Measurements from ENCODE around the gene ZNF574. TPM values are rescaled to one million over a fixed set of nuclear protein-coding genes. Genes with fewer than 3 reads are reported as not detected.
A peak's percentile ranks its signal among the peaks of the same experiment; 100 is the strongest.

ZNF574 gene
- total and polyA plus RNA-seq, 2 donors (not counting 3 experiments of a cell fraction or from before 2014, with no cell fraction given): 13.6 to 15.3 TPM

DNA sequence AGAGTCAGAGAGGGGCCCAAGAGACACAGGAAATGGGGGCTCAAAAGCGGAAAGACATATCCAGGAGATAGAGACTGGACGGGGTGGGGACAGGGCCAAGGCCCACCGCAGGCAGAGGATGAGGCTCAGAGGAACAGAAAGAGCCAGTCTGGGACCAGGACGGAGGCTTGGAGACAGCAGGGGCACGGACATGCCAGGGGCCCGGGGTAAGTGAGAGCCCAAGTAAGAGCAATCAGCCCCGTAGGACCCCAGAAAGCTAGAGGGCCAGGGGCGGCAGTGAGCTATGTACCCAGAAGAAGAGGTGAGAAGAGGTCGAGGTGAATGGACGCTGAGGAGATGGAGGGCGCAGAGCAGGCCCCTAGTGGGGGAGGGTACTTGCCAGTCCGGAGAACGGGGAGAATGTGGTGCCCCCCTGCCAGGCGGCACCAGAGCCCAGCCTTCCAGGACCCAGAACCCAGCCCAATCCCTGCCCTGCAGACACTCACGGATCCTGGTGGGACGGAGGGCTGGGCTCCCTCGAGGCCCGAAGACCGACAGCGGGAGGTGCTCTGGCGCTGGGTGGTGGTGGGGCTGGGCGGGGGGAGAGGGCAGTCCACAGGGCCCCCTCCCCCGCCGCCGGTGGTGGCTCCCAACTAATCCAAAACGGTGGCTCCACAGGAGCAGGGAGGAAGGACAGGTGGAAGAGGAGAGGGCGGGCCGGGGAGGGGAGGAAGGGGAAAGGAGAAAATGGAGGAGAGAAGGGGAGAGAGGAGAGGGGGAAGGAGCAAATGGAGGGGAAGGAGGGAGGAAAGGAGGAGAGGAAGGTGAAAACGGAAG lies 7.0 kb upstream of the ZNF574 start:
- FAIRE-seq (no peak), DNase-seq (ENCODE audit: low read depth, low spot score) (no peak)
- intact Hi-C loops (cut with micrococcal nuclease) (no loop called here), dilution Hi-C loops (cut with MboI; ENCODE audit: extremely low pct_ligation_motif_present, low sequenced_read_pairs) (no loop called here)
- H4K20me1 ChIP-seq (replicated peaks; ENCODE audit: control insufficient read depth, extremely low read depth, insufficient read depth, low read length): no peaks in the 10 kb centered on the region
- H3K27ac ChIP-seq (ENCODE audit: insufficient read depth, low read depth, low read length): no peak overlapping the region
- H2AFZ ChIP-seq (ENCODE audit: low read depth, low read length): peak overlapping the region; percentile 26
- BruUV-seq (replicated peaks): no TSS peak
- no peaks in the 10 kb centered on the region for H3K9me3 ChIP-seq (replicated peaks; ENCODE audit: control insufficient read depth, insufficient read depth, low read length)
- H3K4me1 ChIP-seq (ENCODE audit: control insufficient read depth, extremely low read depth, insufficient read depth, low read length): no peaks in the 10 kb centered on the region
- TF ChIP-seq EZH2 (IDR thresholded peaks at IDR 0.05; ENCODE audit: borderline replicate concordance, low read depth, low read length, severe bottlenecking) (peak; percentile 60), MYC (IDR thresholded peaks at IDR 0.05; ENCODE audit: low read depth, low read length) (no peak)
- ChIA-PET CTCF (no interaction called here), POLR2A (no interaction called here)
- H3K9me1 ChIP-seq (replicated peaks; ENCODE audit: control insufficient read depth, extremely low read depth, insufficient read depth, low read length): no peaks in the 10 kb centered on the region
- peaks cover 29 to 31% of the 10 kb centered on the region in 2 experiments for H3K27me3 ChIP-seq (ENCODE audit: control insufficient read depth in 2 of 2, insufficient read depth in 2 of 2, low read length in 2 of 2)
- no peaks in the 10 kb centered on the region for H3K79me2 ChIP-seq (ENCODE audit: control insufficient read depth, insufficient read depth, low read length)
- no peak overlapping the region for H3K4me3 ChIP-seq (replicated peaks in 1 of 3; ENCODE audit: insufficient read depth in 1 of 3, low read depth in 1 of 3, low read length in 3 of 3)
- H3K4me2 ChIP-seq (ENCODE audit: insufficient read depth, low read length): no peak overlapping the region
- H3K36me3 ChIP-seq (ENCODE audit: control insufficient read depth in 2 of 2, extremely low read depth in 1 of 2, insufficient read depth in 2 of 2, low read length in 2 of 2): no peaks in the 10 kb centered on the region
- H3K9ac ChIP-seq (replicated peaks; ENCODE audit: extremely low read depth, insufficient read depth, low read length): no peak overlapping the region

DNA sequence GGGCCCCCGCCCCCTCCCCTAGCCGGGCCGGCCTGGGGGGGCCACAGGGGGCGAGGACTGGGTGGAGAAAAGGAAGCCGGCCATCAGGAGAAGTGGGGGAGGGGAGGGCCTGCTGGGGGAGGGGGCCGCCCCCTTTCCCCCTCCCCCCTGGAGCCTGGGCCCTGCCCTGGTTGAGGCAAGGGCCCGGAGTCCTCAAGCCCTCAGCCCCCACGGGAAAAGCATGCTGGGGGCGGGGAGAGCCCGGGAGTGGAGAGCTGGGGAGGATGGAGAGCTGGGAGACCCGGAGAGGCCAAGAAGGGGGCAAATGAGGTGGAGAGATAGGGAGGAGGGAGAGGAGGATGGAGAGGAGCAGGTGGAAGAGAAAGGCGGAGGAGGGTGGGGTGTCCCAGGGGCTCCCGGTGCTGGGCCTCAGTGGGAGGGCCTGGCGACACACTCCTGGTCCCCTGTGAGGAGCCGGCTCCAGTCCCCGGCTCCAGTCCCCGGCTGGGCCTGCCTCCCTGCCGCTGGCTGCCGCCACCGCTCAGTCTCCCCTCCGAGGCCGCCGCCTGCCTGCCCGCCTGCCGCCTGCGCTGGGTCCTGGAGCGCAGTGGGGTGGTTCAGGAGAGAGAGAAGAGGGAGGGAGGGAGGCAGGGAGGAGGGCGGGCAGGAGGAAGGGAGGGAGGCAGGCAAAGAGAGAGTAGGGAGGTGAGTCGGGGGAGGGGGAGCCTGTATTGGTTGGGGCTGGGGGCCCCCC lies 6.2 kb upstream of the ZNF574 start, which contains the start of gene GRIK5:
Gene GRIK5 (minus strand): TSS at position 588 of the 733 bp plus-strand sequence. CDS start 4,436 bp downstream, outside the sequence.
- peaks cover 29 to 31% of the 10 kb centered on the region in 2 experiments for H3K27me3 ChIP-seq (ENCODE audit: control insufficient read depth in 2 of 2, insufficient read depth in 2 of 2, low read length in 2 of 2)
- dilution Hi-C loops (cut with MboI; ENCODE audit: extremely low pct_ligation_motif_present, low sequenced_read_pairs) (no loop called here), intact Hi-C loops (cut with micrococcal nuclease) (no loop called here)
- no peaks in the 10 kb centered on the region for H3K9me1 ChIP-seq (replicated peaks; ENCODE audit: control insufficient read depth, extremely low read depth, insufficient read depth, low read length)
- peak within 1 kb of the TSS in 1 of 3 experiments; percentile 31 for H3K4me3 ChIP-seq (replicated peaks in 1 of 3; ENCODE audit: insufficient read depth in 1 of 3, low read depth in 1 of 3, low read length in 3 of 3)
- H2AFZ ChIP-seq (ENCODE audit: low read depth, low read length): peak within 1 kb of the TSS; percentile 41
- BruUV-seq (replicated peaks): no TSS peak
- ChIA-PET CTCF (no interaction called here), POLR2A (no interaction called here)
- H4K20me1 ChIP-seq (replicated peaks; ENCODE audit: control insufficient read depth, extremely low read depth, insufficient read depth, low read length): no peaks in the 10 kb centered on the region
- no peak within 1 kb of the TSS for H3K9ac ChIP-seq (replicated peaks; ENCODE audit: extremely low read depth, insufficient read depth, low read length)
- DNase-seq (ENCODE audit: low read depth, low spot score) (no peak), FAIRE-seq (no peak)
- H3K27ac ChIP-seq (ENCODE audit: insufficient read depth, low read depth, low read length): no peak within 1 kb of the TSS
- H3K4me2 ChIP-seq (ENCODE audit: insufficient read depth, low read length): no peak within 1 kb of the TSS
- H3K9me3 ChIP-seq (replicated peaks; ENCODE audit: control insufficient read depth, insufficient read depth, low read length): no peaks in the 10 kb centered on the region
- H3K4me1 ChIP-seq (ENCODE audit: control insufficient read depth, extremely low read depth, insufficient read depth, low read length): no peaks in the 10 kb centered on the region
- peak; percentile 3 for TF ChIP-seq EZH2 (IDR thresholded peaks at IDR 0.05; ENCODE audit: borderline replicate concordance, low read depth, low read length, severe bottlenecking)
- TF ChIP-seq, protein P1, sequence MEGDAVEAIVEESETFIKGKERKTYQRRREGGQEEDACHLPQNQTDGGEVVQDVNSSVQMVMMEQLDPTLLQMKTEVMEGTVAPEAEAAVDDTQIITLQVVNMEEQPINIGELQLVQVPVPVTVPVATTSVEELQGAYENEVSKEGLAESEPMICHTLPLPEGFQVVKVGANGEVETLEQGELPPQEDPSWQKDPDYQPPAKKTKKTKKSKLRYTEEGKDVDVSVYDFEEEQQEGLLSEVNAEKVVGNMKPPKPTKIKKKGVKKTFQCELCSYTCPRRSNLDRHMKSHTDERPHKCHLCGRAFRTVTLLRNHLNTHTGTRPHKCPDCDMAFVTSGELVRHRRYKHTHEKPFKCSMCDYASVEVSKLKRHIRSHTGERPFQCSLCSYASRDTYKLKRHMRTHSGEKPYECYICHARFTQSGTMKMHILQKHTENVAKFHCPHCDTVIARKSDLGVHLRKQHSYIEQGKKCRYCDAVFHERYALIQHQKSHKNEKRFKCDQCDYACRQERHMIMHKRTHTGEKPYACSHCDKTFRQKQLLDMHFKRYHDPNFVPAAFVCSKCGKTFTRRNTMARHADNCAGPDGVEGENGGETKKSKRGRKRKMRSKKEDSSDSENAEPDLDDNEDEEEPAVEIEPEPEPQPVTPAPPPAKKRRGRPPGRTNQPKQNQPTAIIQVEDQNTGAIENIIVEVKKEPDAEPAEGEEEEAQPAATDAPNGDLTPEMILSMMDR (IDR thresholded peaks at IDR 0.05; ENCODE audit: extremely low read depth in 1 of 2, insufficient read depth in 1 of 2, low read depth in 1 of 2, low read length in 2 of 2): no peak
- no peaks in the 10 kb centered on the region for H3K79me2 ChIP-seq (ENCODE audit: control insufficient read depth, insufficient read depth, low read length)
- no peaks in the 10 kb centered on the region for H3K36me3 ChIP-seq (ENCODE audit: control insufficient read depth in 2 of 2, extremely low read depth in 1 of 2, insufficient read depth in 2 of 2, low read length in 2 of 2)

All from endothelial cell of umbilical vein (primary cell).